HG02571 (cell line): Measurements from ENCODE around the gene PSENEN.
"Not testable (repeated sequence)": the region's sequence is repeated elsewhere in the genome, so short reads cannot be mapped to it uniquely, and the experiment has no call there.

Experiments used
- ATAC-seq: cut with Tn5 transposase; IDR thresholded peaks from one replicate; pipeline ENCODE4 v1.9.1; 2021; ENCODE audit warnings: mild to moderate bottlenecking, moderate library complexity; ENCODE audit not compliant: unreplicated experiment

Gene PSENEN

DNA sequence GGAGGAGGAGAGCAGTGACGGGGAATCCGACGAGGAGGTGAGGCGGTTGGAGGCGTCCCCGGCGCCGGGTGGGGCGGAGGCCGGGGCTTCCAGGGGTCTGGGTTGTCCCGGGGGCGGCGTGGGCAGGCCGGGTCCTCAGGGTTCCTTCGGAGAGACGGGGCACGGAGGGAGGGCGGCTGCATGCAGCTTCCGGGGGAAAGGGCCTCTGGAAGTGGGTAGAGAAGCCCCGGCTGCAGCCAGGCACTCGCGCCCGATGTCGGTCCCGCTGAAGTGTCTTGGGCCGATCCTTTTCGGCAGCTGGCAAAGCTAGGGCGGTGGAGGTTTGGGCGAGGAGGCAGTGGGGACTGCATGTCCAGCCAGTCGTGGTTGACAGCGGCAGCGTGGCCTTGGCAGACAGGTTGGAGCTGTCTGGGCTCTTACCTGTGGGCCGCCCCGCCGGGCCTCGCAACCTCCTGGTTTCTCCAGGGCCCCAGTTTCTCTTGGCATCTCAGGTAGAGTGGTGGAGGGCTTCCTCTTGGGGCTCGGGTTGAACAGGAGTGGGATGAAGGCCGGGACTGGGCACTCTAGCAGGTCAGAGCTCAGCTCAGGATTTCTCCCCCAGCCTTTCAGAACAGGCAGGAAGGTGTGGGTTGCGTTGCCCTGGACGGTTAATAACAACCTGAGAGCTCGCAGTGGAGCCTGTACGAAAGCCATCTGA, 27.0 kb upstream of the PSENEN start:
- no peak for ATAC-seq

DNA sequence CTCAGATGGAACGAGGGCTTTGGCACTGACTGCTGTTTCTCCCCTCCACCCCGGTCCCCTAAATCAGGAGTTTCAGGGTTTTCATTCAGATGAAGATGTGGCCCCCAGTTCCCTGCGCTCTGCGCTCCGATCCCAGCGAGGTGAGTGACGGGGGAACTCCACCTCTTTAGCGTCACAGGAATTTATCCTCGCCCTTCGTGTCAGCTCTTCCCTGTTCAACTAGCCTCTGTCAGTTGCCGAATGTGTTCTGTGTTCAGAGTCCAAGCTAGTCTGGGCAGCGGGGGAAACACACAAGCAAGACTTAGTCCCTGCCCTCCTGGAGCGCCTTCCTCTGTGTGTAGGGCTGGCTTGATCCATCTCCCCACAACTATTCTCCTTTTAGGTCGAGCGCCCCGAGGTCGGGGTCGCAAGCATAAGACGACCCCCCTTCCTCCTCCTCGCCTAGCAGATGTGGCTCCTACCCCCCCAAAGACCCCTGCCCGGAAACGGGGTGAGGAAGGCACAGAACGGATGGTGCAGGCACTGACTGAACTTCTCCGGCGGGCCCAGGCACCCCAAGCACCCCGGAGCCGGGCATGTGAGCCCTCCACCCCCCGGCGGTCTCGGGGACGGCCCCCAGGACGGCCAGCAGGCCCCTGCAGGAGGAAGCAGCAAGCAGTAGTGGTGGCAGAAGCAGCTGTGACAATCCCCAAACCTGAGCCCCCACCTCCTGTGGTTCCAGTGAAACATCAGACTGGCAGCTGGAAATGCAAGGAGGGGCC, 25.9 kb upstream of the PSENEN start:
- no peak for ATAC-seq

DNA sequence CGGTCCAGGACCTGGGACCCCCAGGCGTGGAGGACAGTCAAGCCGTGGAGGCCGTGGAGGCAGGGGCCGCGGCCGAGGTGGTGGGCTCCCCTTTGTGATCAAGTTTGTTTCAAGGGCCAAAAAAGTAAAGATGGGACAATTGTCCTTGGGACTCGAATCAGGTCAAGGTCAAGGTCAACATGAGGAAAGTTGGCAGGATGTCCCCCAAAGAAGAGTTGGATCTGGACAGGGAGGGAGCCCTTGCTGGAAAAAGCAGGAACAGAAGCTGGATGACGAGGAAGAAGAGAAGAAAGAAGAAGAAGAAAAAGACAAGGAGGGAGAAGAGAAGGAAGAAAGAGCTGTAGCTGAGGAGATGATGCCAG, 25.3 kb upstream of the PSENEN start:
- no peak for ATAC-seq

DNA sequence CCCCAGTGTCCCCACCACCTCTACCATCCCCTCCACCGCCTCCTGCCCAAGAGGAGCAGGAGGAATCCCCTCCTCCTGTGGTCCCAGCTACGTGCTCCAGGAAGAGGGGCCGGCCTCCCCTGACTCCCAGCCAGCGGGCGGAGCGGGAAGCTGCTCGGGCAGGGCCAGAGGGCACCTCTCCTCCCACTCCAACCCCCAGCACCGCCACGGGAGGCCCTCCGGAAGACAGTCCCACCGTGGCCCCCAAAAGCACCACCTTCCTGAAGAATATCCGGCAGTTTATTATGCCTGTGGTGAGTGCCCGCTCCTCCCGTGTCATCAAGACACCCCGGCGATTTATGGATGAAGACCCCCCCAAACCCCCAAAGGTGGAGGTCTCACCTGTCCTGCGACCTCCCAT, 24.8 kb upstream of the PSENEN start:
- no peak for ATAC-seq

DNA sequence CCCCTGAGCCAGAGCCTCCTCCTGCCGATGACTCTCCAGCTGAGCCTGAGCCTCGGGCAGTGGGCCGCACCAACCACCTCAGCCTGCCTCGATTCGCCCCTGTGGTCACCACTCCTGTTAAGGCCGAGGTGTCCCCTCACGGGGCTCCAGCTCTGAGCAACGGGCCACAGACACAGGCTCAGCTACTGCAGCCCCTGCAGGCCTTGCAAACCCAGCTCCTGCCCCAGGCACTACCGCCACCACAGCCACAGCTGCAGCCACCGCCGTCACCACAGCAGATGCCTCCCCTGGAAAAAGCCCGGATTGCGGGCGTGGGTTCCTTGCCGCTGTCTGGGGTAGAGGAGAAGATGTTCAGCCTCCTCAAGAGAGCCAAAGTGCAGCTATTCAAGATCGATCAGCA, 24.1 kb upstream of the PSENEN start:
- ATAC-seq, result no peak

DNA sequence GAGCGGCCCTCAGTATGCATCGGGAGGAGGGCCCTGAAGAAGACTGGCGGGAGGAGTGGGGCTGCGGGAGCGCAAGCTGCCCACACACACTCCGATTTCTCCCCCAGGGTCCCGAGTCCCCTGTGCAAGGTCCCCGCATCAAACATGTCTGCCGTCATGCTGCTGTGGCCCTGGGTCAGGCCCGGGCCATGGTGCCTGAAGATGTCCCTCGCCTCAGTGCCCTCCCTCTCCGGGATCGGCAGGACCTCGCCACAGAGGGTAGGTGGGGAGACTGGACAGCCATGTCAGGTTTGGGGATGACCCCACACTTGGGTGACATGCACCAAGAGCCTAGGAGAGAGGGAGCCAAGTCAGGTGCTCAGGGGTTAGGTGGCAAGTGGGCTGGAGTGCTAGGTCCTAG, 23.0 kb upstream of the PSENEN start:
- no peak for ATAC-seq

DNA sequence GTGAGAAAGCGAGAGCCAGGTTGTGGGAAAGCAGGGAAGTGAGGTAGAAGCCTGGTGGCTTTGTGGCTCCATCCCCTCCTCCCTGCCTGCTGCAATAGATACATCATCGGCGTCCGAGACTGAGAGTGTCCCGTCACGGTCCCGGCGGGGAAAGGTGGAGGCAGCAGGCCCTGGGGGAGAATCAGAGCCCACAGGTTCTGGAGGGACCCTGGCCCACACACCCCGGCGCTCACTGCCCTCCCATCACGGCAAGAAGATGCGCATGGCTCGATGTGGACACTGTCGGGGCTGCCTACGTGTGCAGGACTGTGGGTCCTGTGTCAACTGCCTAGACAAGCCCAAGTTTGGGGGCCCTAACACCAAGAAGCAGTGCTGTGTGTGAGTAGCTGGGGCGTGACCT, 22.6 kb upstream of the PSENEN start:
- no peak for ATAC-seq

DNA sequence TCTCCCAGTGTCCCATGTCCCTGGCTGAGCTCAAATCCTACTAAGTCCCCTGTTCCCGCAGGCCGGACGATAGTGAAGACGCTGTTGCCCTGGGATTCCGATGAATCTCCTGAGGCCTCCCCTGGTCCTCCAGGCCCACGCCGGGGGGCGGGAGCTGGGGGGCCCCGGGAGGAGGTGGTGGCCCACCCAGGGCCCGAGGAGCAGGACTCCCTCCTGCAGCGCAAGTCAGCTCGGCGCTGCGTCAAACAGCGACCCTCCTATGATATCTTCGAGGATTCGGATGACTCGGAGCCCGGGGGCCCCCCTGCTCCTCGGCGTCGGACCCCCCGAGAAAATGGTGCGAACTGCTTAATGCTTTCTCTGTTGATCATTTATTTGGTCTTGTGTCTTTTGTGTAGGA, 21.8 kb upstream of the PSENEN start:
- ATAC-seq, result no peak

DNA sequence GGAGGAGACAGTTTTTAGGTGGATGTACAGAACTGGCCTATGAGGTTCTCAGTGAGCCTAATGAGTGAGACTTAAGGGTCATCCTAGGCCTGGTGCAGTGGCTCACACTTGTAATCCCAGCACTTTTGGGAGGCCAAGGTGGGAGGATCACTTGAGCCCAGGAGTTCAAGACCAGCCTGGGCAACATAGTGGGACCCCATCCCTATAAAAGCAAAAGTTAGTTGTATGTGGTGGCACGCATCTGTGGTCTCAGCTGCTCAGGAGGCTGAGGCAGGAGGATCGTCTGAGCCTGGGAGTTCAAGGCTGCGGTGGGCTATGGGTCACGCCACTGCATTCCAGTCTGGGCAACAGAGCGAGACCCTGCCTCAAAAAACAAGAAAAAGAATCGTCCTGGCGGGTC, 21.3 kb upstream of the PSENEN start:
- not testable (repeated sequence) for ATAC-seq

DNA sequence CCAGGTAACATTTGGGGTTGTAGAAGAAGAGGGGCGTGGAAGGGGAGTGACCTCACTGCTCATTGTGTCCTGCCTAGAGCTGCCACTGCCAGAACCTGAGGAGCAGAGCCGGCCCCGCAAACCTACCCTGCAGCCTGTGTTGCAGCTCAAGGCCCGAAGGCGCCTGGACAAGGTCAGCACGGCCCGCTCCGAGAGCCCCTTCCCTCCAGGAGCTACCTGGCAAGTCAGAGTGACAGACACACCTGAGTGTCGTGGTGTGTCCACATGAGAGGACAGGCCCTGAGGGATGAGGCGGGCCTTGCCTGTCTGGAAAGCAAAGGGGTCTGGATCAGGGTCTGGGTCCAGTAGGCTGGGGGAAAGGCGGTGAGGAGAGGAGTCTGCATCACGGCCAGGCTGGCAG, 20.9 kb upstream of the PSENEN start:
- ATAC-seq, result no peak

DNA sequence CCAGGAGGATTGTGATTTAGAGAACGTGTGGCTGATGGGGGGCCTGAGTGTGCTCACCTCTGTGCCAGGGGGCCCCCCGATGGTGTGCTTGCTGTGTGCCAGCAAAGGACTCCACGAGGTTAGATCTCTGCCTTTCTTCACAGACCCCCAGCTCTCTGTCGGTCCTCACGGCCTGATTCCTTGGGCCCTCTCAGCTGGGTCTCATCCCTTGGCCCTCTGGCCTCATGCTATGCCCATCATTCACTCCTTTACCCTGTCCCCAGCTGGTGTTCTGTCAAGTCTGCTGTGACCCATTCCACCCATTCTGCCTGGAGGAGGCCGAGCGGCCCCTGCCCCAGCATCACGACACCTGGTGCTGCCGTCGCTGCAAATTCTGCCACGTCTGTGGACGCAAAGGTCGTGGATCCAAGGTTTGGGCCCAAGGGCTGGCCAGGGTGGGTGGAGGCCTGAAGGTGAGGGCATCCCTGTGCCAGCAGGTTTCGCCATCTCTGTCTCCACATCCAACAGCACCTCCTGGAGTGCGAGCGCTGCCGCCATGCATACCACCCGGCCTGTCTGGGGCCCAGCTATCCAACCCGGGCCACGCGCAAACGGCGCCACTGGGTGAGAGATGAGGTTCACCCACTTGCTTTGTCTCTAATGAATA, 20.1 kb upstream of the PSENEN start:
- ATAC-seq, result no peak

DNA sequence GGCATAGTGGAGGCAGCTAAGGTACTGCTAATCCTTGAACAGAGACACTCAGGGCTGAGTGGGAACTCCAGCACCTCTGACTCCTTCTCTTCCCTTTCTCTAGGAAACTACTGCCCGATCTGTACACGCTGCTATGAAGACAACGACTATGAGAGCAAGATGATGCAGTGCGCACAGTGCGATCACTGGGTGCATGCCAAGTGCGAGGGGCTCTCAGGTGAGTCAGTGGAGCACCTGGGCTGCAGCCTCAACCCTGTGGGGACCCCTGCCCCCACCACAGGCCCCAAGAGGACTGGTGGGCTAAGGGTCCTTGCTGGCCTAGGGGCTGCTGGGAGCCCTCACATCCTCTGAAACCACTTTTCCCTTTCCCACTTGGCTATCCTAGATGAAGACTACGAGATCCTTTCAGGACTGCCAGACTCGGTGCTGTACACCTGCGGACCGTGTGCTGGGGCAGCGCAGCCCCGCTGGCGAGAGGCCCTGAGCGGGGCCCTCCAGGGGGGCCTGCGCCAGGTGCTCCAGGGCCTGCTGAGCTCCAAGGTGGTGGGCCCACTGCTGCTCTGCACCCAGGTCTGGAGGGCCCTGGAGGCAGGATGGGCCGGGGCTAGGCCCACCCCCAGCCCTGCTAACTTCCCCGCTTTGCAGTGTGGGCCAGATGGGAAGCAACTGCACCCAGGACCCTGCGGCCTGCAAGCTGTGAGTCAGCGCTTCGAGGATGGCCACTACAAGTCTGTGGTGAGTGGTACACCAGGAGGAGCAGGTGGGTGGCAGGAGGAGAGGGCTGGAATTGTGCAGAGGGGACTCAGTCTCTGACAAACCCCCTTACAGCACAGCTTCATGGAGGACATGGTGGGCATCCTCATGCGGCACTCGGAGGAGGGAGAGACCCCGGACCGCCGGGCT, 18.1 kb upstream of the PSENEN start:
- ATAC-seq, result no peak

DNA sequence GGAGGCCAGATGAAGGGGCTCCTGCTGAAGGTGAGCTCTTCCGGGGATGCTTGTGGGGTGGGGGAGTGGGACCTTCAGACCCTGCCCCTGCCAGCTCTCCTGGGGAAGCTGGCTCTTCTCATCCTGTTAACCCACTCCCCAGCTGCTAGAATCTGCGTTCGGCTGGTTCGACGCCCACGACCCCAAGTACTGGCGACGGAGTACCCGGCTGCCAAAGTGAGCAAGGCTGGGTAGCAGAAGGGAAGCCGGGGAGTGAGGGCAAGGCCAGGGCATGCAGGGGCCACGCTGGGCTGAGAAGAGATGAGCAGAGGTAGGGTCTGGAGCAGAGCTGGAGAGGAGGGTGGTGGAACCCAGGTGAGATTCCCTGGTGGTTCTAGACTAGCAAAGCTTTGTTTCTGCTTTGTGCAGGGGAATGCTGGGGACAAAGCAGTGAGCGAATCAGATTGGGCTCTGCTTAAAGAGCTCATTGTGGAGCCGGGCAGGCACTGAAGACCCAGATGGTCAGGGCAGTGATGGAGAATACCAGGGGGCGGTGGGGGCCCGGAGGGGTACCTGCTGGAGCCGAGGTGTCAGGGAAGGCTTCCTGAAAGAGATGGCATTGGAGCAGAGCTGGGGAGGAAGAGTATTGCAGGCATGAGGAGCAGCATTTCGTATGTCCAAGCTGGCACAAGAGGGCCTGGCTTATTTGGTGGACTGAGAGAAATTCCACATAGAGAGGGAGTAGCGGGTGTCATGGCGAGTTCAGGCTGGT, 17.3 kb upstream of the PSENEN start:
- ATAC-seq, result no peak

DNA sequence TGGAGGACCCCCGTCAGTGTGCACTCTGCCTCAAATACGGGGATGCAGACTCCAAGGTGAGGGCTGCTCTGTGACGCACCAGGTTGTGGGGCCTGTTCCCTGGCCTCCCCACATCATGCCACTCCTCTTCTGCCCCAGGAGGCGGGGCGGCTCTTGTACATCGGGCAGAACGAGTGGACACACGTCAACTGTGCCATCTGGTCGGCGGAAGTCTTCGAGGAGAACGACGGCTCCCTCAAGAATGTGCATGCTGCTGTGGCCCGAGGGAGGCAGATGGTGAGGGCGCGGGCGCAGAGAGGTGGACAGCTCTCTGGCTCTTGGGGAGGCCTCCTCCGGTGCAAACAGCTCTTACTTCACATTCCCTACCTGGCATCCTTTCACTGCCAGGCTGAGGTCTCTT, 16.4 kb upstream of the PSENEN start:
- no peak for ATAC-seq

DNA sequence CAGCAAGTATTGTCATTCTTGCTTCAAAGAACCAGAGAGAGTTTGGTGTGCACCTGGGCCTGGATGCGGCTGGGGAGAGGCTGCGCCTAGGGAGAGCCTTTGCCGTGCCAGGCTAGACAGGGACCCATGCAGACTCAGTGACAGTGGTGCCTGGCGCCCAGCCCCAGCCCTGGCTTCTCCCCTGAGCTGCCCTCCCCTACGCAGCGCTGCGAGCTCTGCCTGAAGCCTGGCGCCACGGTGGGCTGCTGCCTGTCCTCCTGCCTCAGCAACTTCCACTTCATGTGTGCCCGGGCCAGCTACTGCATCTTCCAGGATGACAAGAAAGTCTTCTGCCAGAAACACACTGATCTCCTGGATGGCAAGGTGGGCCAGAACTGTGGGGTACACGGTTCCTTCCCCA, 15.7 kb upstream of the PSENEN start:
- ATAC-seq, result no peak

DNA sequence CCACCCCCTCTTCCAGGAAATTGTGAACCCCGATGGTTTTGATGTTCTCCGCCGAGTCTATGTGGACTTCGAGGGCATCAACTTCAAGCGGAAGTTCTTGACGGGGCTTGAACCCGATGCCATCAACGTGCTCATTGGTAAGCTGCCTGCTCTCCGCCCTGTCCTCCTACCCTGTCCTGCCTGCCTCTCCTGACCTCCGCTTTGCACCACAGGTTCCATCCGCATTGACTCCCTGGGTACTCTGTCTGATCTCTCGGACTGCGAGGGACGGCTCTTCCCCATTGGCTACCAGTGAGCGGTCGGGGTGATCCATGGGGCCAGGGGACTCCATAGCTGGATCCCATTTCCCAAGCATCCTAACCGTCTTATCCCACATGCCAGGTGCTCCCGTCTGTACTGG, 15.1 kb upstream of the PSENEN start:
- no peak for ATAC-seq

DNA sequence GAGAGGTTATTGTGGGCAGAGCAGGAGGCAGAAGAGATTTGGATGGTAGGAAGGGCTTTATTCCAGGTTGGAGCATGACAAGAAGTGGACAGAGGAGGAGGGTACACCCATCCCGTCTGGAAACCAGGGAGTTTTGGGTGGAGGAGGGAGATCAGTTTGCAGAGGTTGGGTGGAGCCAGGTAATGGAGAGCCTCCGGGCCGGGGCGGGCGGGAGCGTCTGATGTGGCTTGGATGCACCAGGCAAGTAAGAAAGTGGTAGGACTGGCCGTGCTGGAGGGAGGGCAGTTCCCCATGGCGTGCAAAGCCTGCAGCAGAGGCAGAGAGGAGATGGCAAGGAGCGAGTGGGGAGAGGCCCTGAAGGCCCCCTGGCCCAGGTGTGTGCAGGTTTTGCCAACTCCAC, 14.1 kb upstream of the PSENEN start:
- no peak for ATAC-seq

DNA sequence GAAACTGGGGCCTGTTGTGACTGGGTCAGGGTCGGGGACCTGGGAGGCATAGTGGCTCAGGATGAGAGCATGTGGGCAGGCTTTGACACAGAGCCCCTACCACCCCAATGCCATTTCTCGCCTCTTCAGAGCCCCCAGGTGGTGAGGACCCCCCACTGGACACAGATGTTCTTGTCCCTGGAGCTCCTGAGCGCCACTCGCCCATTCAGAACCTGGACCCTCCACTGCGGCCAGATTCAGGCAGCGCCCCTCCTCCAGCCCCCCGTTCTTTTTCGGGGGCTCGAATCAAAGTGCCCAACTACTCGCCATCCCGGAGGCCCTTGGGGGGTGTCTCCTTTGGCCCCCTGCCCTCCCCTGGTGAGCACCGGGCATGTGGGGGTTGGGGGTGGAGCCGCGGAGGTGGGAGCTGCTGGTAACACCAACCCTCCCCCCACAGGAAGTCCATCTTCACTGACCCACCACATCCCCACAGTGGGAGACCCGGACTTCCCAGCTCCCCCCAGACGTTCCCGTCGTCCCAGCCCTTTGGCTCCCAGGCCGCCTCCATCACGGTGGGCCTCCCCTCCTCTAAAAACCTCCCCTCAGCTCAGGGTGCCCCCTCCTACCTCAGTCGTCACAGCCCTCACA, 13.6 kb upstream of the PSENEN start:
- ATAC-seq, result no peak

DNA sequence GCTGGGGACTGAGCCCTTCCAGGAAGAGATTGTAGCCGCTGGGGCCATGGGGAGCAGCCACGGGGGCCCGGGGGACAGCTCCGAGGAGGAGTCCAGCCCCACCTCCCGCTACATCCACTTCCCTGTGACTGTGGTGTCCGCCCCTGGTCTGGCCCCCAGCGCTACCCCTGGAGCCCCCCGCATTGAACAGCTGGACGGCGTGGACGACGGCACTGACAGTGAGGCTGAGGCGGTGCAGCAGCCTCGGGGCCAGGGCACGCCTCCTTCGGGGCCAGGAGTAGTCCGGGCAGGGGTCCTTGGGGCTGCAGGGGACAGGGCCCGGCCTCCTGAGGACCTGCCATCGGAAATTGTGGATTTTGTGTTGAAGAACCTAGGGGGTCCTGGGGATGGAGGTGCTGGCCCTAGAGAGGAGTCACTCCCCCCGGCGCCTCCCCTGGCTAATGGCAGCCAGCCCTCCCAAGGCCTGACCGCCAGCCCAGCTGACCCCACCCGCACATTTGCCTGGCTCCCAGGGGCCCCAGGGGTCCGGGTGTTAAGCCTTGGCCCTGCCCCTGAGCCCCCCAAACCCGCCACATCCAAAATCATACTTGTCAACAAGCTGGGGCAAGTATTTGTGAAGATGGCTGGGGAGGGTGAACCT, 12.8 kb upstream of the PSENEN start:
- no peak for ATAC-seq
